Activated B cell treated with CpG ODN at 0.5 μM for 24 hours (primary cell): ENCODE results near the gene NCOA6. TPM values are rescaled to one million over a fixed set of nuclear protein-coding genes. Genes with fewer than 3 reads are reported as not detected.

Experiments used
- ATAC-seq: fragments of 200-7000 bp; cut with Tn5 transposase; one replicate; pipeline ENCODE4 v1.10.0; 2021; ENCODE audit warnings: low read depth, mild to moderate bottlenecking, moderate library complexity
- CTCF ChIA-PET: fragments of 350-600 bp; sonication (Branson Sonifier 250); formaldehyde crosslinking; loops from one replicate; lab custom pipeline; 2021; ENCODE audit warnings: antibody characterized with exemption; lab: Charles Lee
- POLR2A ChIA-PET: fragments of 350-600 bp; sonication (Branson Sonifier 250); formaldehyde crosslinking; loops from one replicate; lab custom pipeline; 2021; ENCODE audit warnings: antibody characterized with exemption; lab: Charles Lee
- DNase-seq: peaks from one replicate; pipeline ENCODE4 v3.0.0; 2022
- H3K27ac Mint-ChIP-seq: one replicate; pipeline ENCODE4 v1.8.0; 2020; ENCODE audit warnings: mixed read lengths
- H3K27me3 Mint-ChIP-seq: one replicate; pipeline ENCODE4 v1.8.0; 2021; ENCODE audit warnings: mixed read lengths
- H3K36me3 Mint-ChIP-seq: one replicate; pipeline ENCODE4 v1.8.0; 2021; ENCODE audit warnings: low read depth, mixed read lengths
- H3K4me1 Mint-ChIP-seq: one replicate; pipeline ENCODE4 v1.8.0; 2021; ENCODE audit warnings: mixed read lengths
- H3K4me3 Mint-ChIP-seq: one replicate; pipeline ENCODE4 v1.8.0; 2020; ENCODE audit warnings: mild to moderate bottlenecking, mixed read lengths
- H3K9me3 Mint-ChIP-seq: one replicate; pipeline ENCODE4 v1.8.0; 2020; ENCODE audit warnings: mixed read lengths
- CTCF ChIP-seq: fragments of 200-600 bp; IDR thresholded peaks from one replicate; pipeline ENCODE4 v1.8.0; 2022; ENCODE audit warnings: antibody characterized with exemption, mild to moderate bottlenecking
- intact Hi-C: fragments of 100-400 bp; cut with micrococcal nuclease; formaldehyde crosslinking; loops from one replicate; pipeline ENCODE4 v1.15.1; 2024
- total RNA-seq: library from RNA; stranded (reverse); gene quantifications from 2 replicates; pipeline ENCODE4 v1.2.3, GENCODE V29; 2022

NCOA6 gene
- total RNA-seq, 1 donor from 2014 or later: 24.0 TPM

- ChIA-PET POLR2A (no interaction called here), CTCF (interaction anchor here (0.8 kb wide), 1 partner anchor 13 kb away, joined by 3 read pairs; no protein-coding TSS in a partner anchor)
- Mint-ChIP-seq H3K9me3 (no peaks in the 10 kb centered on the region), H3K27ac (no peak overlapping the region), H3K4me1 (peaks cover 2% of the 10 kb centered on the region), H3K4me3 (no peak overlapping the region), H3K27me3 (no peaks in the 10 kb centered on the region), H3K36me3 (peaks cover 63% of the 10 kb centered on the region)
- DNase-seq: no peak
- no peak for TF ChIP-seq CTCF
- ATAC-seq: no peak
- intact Hi-C loops: no loop called here
Observed at GRCh38 chr20:34751453-34751852, 74.0 kb downstream of the NCOA6 start.

GRCh38 chr20:34750484-34750883, 75.0 kb downstream of the NCOA6 start:
- TF ChIP-seq CTCF: no peak
- H3K36me3 Mint-ChIP-seq: peaks cover 68% of the 10 kb centered on the region
- intact Hi-C loops: no loop called here
- H3K9me3 Mint-ChIP-seq: no peaks in the 10 kb centered on the region
- no peak overlapping the region for H3K27ac Mint-ChIP-seq
- DNase-seq (no peak), ATAC-seq (no peak)
- POLR2A ChIA-PET: no interaction called here
- CTCF ChIA-PET: no interaction called here
- H3K4me1 Mint-ChIP-seq: peaks cover 2% of the 10 kb centered on the region
- no peak overlapping the region for H3K4me3 Mint-ChIP-seq
- H3K27me3 Mint-ChIP-seq: no peaks in the 10 kb centered on the region

GRCh38 chr20:34748709-34749108, 76.7 kb downstream of the NCOA6 start:
- POLR2A ChIA-PET: no interaction called here
- no peak for DNase-seq

GRCh38 chr20:34747479-34747878, 78.0 kb downstream of the NCOA6 start:
- intact Hi-C loops: no loop called here
- DNase-seq: no peak
- H3K9me3 Mint-ChIP-seq: no peaks in the 10 kb centered on the region
- POLR2A ChIA-PET: no interaction called here
- peaks cover 75% of the 10 kb centered on the region for H3K36me3 Mint-ChIP-seq
- CTCF ChIA-PET: interaction anchor here (1.0 kb wide), 1 partner anchor 22 kb away, joined by 3 read pairs; no protein-coding TSS in a partner anchor
- H3K4me1 Mint-ChIP-seq: no peaks in the 10 kb centered on the region
- H3K27me3 Mint-ChIP-seq: no peaks in the 10 kb centered on the region
- no peak for ATAC-seq
- no peak for TF ChIP-seq CTCF
- H3K4me3 Mint-ChIP-seq: no peak overlapping the region
- no peak overlapping the region for H3K27ac Mint-ChIP-seq

More at GRCh38 chr20:34748709-34749108, 76.7 kb downstream of the NCOA6 start:
- no peak overlapping the region for H3K27ac Mint-ChIP-seq
- H3K4me1 Mint-ChIP-seq: no peaks in the 10 kb centered on the region
- no peaks in the 10 kb centered on the region for H3K9me3 Mint-ChIP-seq
- H3K27me3 Mint-ChIP-seq: no peaks in the 10 kb centered on the region
- CTCF ChIA-PET: no interaction called here
- intact Hi-C loops: no loop called here
- no peak for ATAC-seq
- H3K36me3 Mint-ChIP-seq: peaks cover 70% of the 10 kb centered on the region
- H3K4me3 Mint-ChIP-seq: no peak overlapping the region
- TF ChIP-seq CTCF: no peak

GRCh38 chr20:34746674-34747073, 78.8 kb downstream of the NCOA6 start:
- ChIA-PET CTCF (interaction anchor here (1.0 kb wide), 1 partner anchor 23 kb away, joined by 3 read pairs; no protein-coding TSS in a partner anchor), POLR2A (no interaction called here)
- H3K27me3 Mint-ChIP-seq: no peaks in the 10 kb centered on the region
- H3K27ac Mint-ChIP-seq: no peak overlapping the region
- H3K4me3 Mint-ChIP-seq: no peak overlapping the region
- DNase-seq: no peak
- no peaks in the 10 kb centered on the region for H3K4me1 Mint-ChIP-seq
- H3K36me3 Mint-ChIP-seq: peaks cover 75% of the 10 kb centered on the region
- no peaks in the 10 kb centered on the region for H3K9me3 Mint-ChIP-seq
- ATAC-seq: no peak
- no peak for TF ChIP-seq CTCF
- intact Hi-C loops: no loop called here
